Spinal cord (tissue), 10 donors: ENCODE data around the gene AMER3. TPM values are rescaled to one million over a fixed set of nuclear protein-coding genes. Genes with fewer than 3 reads are reported as not detected.

ENCODE experiments used
- DNase-seq, 6 donors: peaks; one replicate each; pipeline versions ENCODE4 v3.0.0 to v3.0.0-alpha.2; 2013 to 2015; ENCODE audit warnings: low spot score in 6 of 6, low read depth in 4 of 6
- H3K27ac ChIP-seq: one replicate; pipeline ENCODE4 v1.5.1; 2013; ENCODE audit warnings: low read depth, low read length, control low read depth
- H3K27me3 ChIP-seq: one replicate; pipeline ENCODE4 v1.6.1; 2013; ENCODE audit warnings: low read length; ENCODE audit not compliant: control insufficient read depth, insufficient read depth
- H3K36me3 ChIP-seq: one replicate; pipeline ENCODE4 v1.6.1; 2013; ENCODE audit warnings: low read length; ENCODE audit not compliant: control insufficient read depth, insufficient read depth
- H3K4me1 ChIP-seq: one replicate; pipeline ENCODE4 v1.6.1; 2013; ENCODE audit warnings: low read length; ENCODE audit not compliant: control insufficient read depth, insufficient read depth
- H3K4me3 ChIP-seq: one replicate; pipeline ENCODE4 v1.5.1; 2013; ENCODE audit warnings: low read depth, low read length, control low read depth
- H3K9me3 ChIP-seq: one replicate; pipeline ENCODE4 v1.6.1; 2013; ENCODE audit warnings: low read length; ENCODE audit not compliant: control insufficient read depth, insufficient read depth
- WGBS: methylation state at CpG from one replicate; pipeline ENCODE4 v1.1.5; 2013; ENCODE audit warnings: missing lambda C conversion rate; ENCODE audit not compliant: insufficient coverage; 5-methylcytosine and 5-hydroxymethylcytosine counted together
- polyA plus RNA-seq, 2 donors: library from polyadenylated mRNA; unstranded; fragments of 120-200 nt; gene quantifications; one replicate each; pipeline ENCODE4 v1.2.1, GENCODE V29; 2013; ENCODE audit not compliant: insufficient read length in 2 of 2
- total RNA-seq, 2 donors: library from RNA; depleted of rRNA in 1 of 2; stranded (reverse); fragments of 120-200 nt in 1 of 2; fragments of >200 nt in 1 of 2; gene quantifications; one replicate each; pipeline versions ENCODE4 v1.2.3 to v1.2.4, GENCODE V29; 2013 to 2014
- donor health status: healthy.

The AMER3 gene
- total and polyA plus RNA-seq, 4 donors: 4.5 to 11.4 (median 11.2) TPM

GRCh38 chr2:130796290-130796689 lies 41.0 kb downstream of the AMER3 start:
- H3K36me3 ChIP-seq: no peaks in the 10 kb centered on the region
- peaks cover 19% of the 10 kb centered on the region for H3K4me1 ChIP-seq
- no peaks in the 10 kb centered on the region for H3K27me3 ChIP-seq
- no peak for DNase-seq
- 86% methylated on average over 2 of the region's 3 CpGs for WGBS
- no peak overlapping the region for H3K4me3 ChIP-seq
- H3K27ac ChIP-seq: no peak overlapping the region
- no peaks in the 10 kb centered on the region for H3K9me3 ChIP-seq

GRCh38 chr2:130797493-130798435 lies 42.4 kb downstream of the AMER3 start:
- DNase-seq: peak; percentile 75 to 97 (median 86)
- H3K4me3 ChIP-seq: peak overlapping the region; percentile 74
- peaks cover 19% of the 10 kb centered on the region for H3K4me1 ChIP-seq
- no peaks in the 10 kb centered on the region for H3K27me3 ChIP-seq
- H3K27ac ChIP-seq: peak overlapping the region; percentile 92
- WGBS: under 1% methylated on average over 96 of the region's 96 CpGs
- H3K9me3 ChIP-seq: no peaks in the 10 kb centered on the region
- H3K36me3 ChIP-seq: no peaks in the 10 kb centered on the region

- peak in 4 of 6 donors; percentile 43 to 87 (median 68) for DNase-seq
- H3K4me3 ChIP-seq: peak overlapping the region; percentile 74
- no peaks in the 10 kb centered on the region for H3K36me3 ChIP-seq
- H3K4me1 ChIP-seq: peaks cover 19% of the 10 kb centered on the region
- H3K27me3 ChIP-seq: no peaks in the 10 kb centered on the region
- no peaks in the 10 kb centered on the region for H3K9me3 ChIP-seq
- 16% methylated on average over 30 of the region's 30 CpGs for WGBS
- H3K27ac ChIP-seq: peak overlapping the region; percentile 92
Measured at GRCh38 chr2:130798472-130799218, 43.3 kb downstream of the AMER3 start.

GRCh38 chr2:130799295-130799694 lies 44.0 kb downstream of the AMER3 start:
- no peak for DNase-seq
- Histone ChIP-seq H3K27ac (no peak overlapping the region), H3K9me3 (no peaks in the 10 kb centered on the region), H3K27me3 (no peaks in the 10 kb centered on the region), H3K4me1 (peaks cover 19% of the 10 kb centered on the region), H3K4me3 (no peak overlapping the region), H3K36me3 (no peaks in the 10 kb centered on the region)
- WGBS: 88% methylated on average over 1 of the region's 1 CpG

GRCh38 chr2:130805613-130806012 lies 50.3 kb downstream of the AMER3 start:
- peaks cover 7% of the 10 kb centered on the region for H3K4me1 ChIP-seq
- H3K4me3 ChIP-seq: no peak overlapping the region
- no peaks in the 10 kb centered on the region for H3K27me3 ChIP-seq
- no peaks in the 10 kb centered on the region for H3K9me3 ChIP-seq
- H3K27ac ChIP-seq: no peak overlapping the region
- H3K36me3 ChIP-seq: no peaks in the 10 kb centered on the region
- DNase-seq: no peak
- WGBS: no CpG with 5 or more reads among the region's 4 CpGs

- no peak overlapping the region for H3K4me3 ChIP-seq
- DNase-seq: no peak
- no peak overlapping the region for H3K27ac ChIP-seq
- H3K27me3 ChIP-seq: no peaks in the 10 kb centered on the region
- no peaks in the 10 kb centered on the region for H3K9me3 ChIP-seq
- WGBS: 51% methylated on average over 2 of the region's 4 CpGs
- no peaks in the 10 kb centered on the region for H3K36me3 ChIP-seq
- H3K4me1 ChIP-seq: peaks cover 7% of the 10 kb centered on the region
Measured at GRCh38 chr2:130806370-130806769, 51.0 kb downstream of the AMER3 start.

GRCh38 chr2:130807659-130808385 lies 52.5 kb downstream of the AMER3 start:
- Histone ChIP-seq H3K27me3 (no peaks in the 10 kb centered on the region), H3K27ac (no peak overlapping the region), H3K9me3 (no peaks in the 10 kb centered on the region), H3K36me3 (no peaks in the 10 kb centered on the region), H3K4me3 (no peak overlapping the region), H3K4me1 (peaks cover 7% of the 10 kb centered on the region)
- DNase-seq: no peak
- WGBS: 69% methylated on average over 6 of the region's 14 CpGs

GRCh38 chr2:130808482-130809268 lies 53.3 kb downstream of the AMER3 start:
- H3K36me3 ChIP-seq: no peaks in the 10 kb centered on the region
- H3K27ac ChIP-seq: no peak overlapping the region
- no peak overlapping the region for H3K4me3 ChIP-seq
- no peak for DNase-seq
- no peaks in the 10 kb centered on the region for H3K9me3 ChIP-seq
- H3K4me1 ChIP-seq: peaks cover 7% of the 10 kb centered on the region
- WGBS: 82% methylated on average over 10 of the region's 12 CpGs
- no peaks in the 10 kb centered on the region for H3K27me3 ChIP-seq

GRCh38 chr2:130810490-130810889 lies 55.1 kb downstream of the AMER3 start:
- no peak for DNase-seq
- Histone ChIP-seq H3K9me3 (no peaks in the 10 kb centered on the region), H3K4me3 (no peak overlapping the region), H3K27ac (no peak overlapping the region), H3K27me3 (no peaks in the 10 kb centered on the region), H3K36me3 (no peaks in the 10 kb centered on the region), H3K4me1 (peaks cover 7% of the 10 kb centered on the region)
- 60% methylated on average over 3 of the region's 7 CpGs for WGBS
